HG03280 (cell line): ENCODE measurements around the gene LEUTX.
"Not testable (repeated sequence)": the region's sequence is repeated elsewhere in the genome, so short reads cannot be mapped to it uniquely, and the experiment has no call there.

Source experiments
- ATAC-seq: cut with Tn5 transposase; IDR thresholded peaks from one replicate; pipeline ENCODE4 v1.9.1; 2021; ENCODE audit warnings: mild to moderate bottlenecking, moderate library complexity; ENCODE audit not compliant: unreplicated experiment

LEUTX gene

DNA sequence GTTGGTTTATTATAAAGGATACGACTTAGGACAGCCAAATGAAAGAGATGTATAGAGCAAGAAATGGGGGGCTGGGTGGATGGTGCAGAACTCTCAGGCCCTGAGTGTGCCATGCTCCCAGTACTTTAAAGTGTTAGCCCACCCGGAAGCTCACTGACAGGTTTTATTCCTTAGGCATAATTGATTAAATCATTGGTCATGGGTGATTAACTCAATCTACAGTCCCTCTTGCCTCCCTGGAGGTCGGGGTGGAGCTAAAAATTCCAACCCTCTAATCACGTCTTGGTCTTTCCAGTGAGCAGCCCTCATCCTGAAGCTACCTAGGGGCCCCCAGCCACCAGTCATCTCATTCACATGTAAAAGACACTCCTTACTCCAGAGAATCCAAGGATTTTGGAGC, 9.9 kb upstream of the LEUTX start:
- no peak for ATAC-seq

DNA sequence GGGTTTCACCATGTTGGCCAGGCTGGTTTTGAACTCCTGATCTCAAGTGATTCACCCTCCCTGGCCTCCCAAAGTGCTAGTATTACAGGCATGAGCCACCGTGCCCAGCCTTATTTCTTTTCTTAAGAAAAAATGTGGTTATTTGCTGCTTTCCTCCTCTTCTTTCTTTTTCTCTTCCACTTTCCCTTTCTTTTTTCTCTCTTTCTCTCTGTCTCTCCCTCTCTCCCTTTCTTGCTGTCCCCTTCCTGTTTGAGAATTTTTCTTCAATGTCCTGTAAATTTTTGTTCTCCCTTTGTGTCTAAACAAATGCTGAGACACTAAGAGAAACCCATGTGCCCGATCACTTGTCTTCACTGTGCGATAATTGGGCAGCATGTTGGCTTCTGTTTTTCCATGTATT, 2.2 kb downstream of the LEUTX start:
- ATAC-seq: no peak

DNA sequence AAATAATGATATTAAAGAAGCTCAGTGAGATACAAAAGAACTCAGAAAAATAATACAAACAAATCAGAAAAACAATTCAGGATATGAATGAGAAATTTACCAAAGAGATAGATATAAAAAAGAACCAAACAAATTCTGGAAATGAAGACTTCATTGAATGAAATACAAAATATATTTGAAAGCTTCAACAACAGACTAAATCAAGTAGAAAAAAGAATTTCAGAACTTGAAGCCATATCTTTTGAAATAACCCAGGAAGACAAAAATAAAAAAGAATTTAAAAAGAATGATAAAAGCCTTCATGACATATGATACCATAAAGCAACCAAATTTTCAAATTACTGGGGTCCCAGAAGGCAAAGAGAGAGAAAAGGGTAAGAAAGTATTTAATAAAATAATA, 9.6 kb downstream of the LEUTX start:
- ATAC-seq: no peak

DNA sequence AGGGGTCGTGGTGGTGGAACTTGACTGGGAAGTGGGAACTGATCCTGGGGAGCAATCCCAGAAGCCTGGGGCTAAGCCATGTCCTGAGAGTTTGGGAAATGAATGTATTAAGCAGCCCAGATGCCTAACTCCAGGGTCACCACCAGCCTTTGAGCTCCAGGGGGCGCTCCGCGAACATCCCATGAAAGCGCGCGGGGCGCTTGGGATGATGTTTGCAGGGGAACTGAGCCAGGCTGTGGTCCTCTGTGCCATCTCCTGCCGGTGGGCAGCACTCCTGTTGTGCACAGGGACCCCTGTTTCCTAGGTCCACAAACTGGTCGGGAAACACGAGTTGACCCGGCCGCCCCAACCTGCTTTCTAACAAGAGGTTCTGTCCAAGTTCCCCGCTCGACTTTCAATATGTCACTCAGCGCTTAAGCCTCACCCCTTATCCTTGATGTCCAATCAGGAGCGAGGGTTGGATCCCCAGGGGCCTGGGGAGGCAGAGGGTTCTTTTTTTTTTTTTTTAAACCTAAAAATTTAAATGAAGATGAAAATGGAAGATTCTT, 14.4 kb downstream of the LEUTX start:
- peak; percentile 82 for ATAC-seq

DNA sequence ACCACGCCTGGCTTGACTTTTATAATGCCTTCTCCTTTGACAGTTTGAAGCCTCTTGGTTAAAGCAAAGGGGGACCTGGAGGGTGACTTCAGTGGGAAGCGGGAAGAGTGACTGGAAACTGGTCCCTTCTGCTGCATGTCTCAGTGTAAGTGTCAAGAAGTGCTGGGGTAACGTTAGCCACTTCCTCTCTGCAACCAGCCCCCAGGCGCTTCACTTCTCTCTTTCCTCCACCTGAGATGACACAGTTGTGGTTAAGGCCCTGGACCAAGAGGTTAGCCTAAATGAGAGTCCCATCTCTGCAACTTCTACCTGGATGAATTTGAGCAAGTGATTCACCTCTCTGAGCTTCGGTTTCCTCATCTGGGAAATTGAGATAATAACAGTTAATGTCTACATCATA, 16.3 kb downstream of the LEUTX start:
- no peak for ATAC-seq

DNA sequence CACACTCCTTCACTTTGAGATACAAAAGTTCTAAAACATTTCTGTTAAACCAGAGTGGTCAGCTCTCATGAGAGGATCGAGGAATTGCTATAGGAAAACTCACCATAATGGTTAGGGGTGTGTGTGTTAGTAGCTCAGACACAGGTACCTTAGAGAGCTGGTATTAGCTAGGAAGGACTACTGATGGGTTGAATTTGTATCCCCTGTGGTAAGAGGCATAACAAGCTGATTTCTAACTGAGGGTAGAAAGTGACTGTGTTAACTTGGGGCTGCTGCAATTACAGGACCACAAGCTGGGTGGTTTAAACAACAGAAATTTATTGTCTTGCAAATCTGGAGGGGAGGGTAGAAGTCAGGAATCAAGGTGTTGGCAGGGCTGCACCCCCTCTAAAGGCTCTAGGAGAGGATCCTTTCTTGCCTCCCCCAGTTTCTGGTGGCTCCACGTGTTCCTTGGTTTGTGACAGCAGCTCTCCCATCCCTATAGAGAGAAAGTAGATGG, 17.4 kb downstream of the LEUTX start:
- no peak for ATAC-seq

DNA sequence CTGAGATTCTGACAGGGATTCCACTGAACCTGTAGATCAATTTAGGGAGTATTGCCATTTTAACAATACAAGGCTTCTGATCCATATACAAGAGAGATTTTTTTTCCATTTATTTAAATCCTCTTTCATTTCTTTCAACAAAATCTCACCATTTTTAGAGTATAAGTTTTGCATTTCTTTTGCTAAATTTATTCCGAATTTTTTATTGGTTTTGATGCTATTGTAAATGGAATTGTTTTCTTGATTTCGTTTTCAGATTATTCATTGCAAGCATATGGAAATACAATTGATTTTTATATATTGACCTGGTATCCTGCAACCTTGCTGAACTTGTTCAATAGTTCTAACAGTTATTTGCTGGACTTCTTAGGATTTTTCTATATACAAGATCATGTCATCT, 18.4 kb downstream of the LEUTX start:
- ATAC-seq: no peak

DNA sequence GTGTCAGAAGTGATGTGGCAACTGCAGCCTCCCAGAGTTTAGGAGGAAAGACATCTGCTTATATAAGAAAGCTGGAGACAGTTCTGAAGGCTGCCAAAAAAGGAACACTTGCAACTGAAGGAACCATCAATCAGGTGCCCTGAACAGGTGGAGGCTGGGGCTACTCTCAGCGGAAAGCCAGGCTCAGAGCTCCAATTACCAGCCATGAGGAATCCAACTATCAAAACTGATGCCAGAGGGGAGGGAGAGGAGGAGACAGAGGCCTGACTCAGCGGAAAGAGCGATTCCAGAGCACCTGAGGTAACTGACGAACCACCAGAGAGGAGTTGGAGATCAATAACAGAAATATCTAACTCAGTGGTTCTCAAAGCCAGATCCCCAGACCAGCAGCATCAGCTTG, 24.3 kb downstream of the LEUTX start:
- no peak for ATAC-seq

DNA sequence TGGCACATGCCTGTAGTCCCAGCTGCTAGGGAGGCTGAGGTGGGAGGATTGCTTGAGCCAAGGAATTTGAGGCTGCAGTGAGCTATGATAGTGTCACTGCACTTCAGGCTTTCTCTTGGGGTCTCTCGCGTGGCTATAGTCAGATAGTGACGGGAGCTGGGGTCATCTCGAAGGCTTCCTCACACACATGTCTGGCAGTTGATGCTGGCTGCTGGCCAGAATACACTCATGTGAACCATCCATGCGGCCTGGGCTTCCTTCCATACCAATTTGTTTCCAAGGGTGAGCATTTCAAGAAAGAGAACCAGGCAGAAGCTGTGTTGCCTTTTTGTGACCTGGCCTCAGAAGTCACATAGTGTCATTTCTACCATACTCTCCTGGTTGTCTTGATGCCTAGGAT, 26.4 kb downstream of the LEUTX start:
- no peak for ATAC-seq

DNA sequence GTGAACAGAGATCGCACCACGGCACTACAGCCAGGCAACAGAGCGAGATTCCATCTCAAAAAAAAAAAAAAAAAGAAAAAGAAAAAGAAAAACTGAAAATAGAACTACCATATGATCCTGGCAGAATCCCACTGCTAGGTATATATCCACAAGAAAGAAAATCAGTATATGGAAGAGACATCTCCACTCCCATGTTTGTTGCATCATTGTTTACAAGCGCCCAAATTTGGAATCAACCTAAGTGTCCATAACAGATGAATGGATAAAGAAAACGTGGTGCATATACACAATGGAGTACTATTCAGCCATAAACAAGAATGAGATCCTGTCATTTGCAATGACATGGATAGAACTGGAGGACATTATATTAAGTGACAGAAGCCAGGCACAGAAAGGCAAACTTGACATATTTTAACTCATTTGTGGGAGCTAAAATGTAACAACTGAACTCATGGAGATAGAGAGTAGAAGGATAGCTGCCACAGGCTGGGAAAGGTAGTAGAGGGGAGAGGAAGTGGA, 29.3 kb downstream of the LEUTX start:
- no peak for ATAC-seq

DNA sequence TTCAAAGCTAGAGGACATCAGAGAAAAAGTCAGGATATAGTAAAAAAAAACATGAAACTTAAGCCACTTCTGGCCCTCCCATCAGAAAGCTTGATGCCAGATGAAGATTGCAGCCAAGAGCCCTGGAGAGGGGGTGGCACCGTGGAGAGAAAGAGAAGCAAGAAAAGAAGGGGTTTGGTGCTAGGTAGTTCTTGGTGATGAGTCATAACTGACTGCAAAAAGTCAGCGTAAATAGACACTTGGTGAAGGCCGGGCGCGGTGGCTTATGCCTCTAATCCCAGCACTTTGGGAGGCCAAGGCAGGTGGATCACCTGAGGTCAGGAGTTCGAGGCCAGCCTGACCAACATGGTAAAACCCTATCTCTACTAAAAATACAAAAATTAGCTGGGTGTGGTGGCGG, 30.0 kb downstream of the LEUTX start:
- ATAC-seq: not testable (repeated sequence)

DNA sequence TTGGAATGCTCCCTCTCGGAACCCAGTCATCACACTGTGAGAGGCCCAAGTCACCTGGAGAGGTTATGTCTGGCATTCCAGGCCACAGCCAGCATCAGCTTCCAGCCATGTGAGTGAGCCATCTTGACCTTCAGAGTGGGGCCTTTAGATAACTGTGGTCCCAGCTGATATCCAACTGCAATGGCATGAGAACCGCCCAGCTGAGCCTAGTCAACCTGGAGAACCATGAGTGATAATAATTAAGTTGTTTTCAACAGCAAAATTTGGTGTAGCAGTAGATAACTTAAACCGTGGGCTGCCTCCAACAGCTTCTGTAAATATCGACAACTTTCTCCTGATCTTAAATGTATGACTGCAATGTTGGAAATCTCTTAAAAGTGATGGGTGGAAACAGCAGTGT, 30.7 kb downstream of the LEUTX start:
- ATAC-seq: no peak

DNA sequence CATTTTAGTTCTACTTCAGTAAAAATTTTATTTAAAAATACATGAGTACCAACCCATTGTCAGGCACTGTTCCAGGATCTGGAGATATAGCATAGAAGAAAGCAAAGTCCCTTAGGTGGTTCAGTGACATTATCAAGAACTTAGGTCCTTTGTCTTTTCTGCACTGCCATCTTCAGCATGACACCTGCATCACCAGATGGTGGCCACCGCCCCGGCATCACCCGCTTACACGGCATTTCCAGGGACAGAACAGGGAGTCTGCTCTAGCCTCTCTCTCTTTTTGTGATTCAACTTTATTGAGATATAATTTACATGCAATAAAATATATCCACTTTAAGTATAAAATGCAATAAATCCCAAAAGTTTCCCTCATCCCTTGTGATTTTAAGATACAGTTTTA, 31.8 kb downstream of the LEUTX start:
- ATAC-seq: no peak

DNA sequence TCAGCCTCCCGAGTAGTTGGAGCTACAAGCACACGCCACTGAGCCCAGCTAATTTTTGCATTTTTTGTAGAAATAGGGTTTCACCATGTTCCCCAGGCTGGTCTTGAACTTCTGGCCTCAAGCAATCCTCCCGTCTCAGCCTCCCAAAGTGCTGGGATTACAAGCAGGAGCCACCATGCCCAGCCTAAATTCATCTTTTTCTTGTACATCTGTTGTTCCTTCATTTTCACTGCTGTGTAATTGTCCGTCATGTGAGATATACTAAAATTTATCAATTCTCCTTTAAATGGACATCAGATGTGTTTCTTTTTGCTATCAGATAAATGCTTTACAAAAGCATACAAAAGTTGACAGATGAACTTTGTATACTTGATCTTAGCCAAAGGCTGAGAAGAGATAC, 32.4 kb downstream of the LEUTX start:
- no peak for ATAC-seq

DNA sequence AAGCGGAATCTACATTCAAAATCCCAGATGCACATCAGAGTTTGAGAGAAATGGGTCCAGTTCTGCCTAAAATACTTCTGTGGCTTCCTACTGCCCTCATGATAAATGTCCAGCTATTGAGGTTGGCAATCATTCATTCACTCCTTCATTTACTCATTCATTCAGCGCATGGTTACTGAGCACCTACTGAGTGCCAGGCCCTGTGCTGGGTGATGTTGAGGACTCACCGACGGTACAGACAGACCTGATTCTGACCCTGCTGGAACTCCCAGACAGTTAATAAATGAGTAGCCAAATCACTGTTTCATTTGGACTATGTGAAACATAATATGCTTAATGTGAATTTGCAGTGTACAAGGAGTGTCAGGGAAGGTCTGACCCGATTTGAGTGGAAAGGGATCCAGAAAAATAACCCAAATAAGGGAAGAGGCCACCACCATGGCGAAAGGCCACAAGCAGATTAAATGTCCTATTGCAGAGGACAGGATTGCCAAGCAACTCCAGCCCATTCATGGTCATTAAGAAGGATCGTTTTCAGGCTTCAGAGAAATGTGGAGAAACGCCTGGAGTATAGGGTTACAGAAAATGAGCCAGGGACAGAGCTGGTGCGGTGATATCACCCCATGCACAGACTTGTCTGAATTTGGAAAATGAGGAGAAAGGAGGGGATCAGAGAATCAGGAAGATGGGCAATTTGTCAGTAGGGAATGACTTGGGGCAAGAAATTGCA, 34.8 kb downstream of the LEUTX start:
- no peak for ATAC-seq

DNA sequence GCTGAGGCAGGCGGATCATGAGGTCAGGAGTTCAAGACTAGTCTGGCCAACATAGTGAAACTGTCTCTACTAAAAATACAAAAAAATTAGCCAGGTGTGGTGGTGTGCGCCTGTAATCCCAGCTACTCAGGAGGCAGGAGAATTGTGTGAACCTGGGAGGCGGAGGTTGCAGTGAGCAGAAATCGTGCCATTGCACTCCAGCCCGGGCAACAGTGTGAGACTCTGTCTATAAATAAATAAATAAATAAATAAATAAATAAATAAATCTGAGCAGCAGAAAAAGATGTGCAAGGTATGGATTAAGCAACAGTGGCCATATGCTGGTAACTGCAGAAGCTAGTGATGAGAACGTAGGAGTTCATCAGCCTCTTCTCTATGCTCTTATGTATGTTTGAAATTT, 35.5 kb downstream of the LEUTX start:
- ATAC-seq: not testable (repeated sequence)

DNA sequence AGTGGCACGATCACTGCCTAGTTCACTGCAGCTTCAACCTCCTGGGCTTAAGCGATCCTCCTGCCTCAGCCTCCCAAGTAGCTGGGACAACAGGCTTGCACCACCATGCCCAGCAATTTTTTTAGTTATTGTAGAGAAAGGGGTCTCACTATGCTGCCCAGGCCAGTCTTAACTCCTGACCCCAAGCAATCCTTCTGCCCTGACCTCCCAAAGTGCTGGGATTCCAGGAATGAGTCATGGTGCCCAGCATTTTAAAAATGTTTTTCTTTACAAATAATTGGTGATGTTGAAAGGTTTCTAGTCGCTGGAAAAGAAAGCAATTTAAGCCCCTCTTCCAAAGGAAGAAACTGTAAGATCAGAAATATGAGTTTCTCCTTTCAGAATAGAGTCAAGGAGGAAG, 35.9 kb downstream of the LEUTX start:
- no peak for ATAC-seq

DNA sequence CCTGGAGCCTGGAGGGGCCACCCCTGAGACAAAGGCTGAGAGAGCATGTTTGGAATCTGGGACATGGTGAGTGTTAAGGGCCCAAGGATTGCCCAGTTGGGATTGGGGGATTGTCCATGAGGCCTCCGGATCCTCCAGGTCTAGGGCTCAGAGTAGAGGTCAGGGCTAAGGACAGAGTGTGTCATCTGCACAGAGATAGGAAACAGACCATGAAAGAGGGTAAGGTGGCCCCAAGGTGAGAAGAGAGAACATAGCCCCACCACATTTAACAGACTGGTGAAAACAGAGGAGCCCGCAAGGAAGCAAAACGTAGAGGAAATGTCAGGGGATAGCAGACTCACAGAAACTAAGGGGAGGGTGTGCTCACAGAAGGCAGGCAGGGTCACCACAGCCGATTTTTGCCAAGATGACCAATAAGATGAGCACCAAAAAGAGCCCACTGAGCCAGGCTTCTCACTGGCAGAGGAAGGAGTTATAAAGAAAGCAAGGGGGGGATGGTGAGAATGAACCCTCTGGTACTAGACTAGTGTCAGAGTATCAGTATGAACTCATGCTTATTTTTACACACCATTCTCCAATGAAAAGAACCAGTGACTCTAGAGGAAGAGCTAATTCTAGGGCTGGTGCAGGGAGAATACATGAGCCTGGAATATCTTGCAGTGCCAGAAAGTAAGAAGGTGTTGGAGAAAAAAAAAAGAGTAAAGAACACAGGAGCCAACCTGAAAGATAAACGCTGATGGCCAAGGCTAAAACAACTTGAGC, 37.8 kb downstream of the LEUTX start:
- ATAC-seq: no peak

DNA sequence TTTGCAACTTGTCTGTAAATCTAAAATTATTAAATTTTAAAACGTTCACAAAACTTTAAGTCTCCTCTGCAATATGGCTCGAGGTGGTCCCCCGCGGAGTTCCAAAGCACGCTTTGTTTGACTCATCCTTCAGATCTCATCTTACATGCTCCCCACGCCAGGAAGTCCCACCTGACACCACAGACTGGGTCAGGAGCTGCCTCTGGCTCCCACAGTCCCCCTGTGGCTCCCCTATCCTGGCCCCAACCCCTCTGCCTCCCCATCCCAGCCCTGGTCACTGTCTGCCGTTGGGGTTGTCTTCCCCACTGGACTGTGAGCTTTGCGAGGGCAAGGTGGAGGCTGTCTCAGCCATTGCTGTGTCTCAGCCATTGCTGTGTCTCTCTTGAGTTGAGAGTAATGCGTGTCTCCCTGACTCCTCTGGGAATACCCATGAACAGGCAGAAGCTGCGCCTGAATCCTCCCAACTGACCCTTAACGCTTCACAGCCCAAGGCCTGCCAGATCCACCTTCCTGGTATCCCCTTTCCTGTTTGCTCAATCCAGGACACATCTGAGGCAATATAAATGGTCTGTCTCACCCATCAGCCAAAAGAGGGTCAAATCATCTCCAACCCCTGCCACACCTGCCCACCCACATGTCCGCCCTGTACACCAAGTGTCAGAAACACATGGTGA, 39.4 kb downstream of the LEUTX start:
- ATAC-seq: no peak

DNA sequence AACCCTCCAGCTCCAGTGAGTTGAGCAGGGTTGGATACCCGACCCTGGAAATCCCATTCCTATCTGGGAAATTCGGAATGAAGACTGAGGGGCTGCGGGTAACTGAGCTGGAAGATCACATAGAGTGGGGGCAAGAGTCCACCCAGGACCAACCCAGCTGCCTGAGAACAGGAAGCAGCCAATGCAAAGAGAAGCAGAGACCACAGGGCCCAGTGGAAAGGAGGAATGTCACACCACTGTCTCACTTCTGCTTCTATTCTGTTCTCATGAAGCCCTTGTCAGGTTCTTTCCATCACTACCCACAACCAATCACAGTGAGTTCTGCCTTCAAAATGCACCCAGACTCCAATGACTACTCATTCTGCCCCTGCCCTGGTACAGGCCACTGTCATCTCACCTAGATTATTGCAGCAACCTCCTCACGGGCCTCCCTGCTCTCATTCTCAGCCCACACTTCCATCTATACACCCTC, 40.0 kb downstream of the LEUTX start:
- ATAC-seq: peak; percentile 63

DNA sequence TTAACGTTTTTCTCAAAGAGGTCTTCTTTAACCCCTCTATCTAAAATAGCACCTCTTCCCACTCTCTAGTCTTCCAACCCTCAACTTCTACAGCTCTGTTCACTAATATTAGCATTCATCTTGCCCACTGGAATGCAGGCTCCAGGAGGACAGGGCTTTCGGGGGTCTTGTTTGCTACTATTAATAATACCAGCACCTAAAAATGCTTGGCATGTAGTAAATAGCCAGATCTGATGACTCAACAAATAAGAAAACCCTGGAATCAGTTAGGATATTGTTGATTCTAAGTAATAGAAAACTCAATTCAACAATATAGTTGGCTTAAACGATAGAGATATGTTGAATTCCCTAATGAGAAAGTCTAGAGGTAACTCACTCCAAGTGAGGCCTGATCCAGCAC, 41.1 kb downstream of the LEUTX start:
- no peak for ATAC-seq
